ENCODE data around the gene TOP1.

The TOP1 gene

DNA sequence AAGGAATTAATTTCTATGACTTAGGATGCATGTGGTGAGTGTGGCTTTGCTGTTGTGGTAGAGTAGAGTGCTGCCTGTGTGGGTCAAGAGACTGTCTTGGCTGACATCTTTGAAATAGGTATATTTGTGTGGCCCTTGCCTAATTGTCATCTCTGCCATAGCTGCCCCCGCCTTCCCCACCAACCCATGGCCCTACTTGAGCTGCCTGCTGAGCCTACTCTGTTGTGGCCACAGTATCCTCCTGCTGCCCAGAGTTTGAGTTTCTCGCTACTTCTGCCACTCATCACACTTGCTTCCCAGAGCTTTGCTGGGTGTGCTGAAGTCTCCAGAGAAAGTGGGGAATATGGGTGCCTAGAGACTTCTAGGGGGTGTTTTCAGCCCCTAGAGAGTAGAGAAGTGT is 116.7 kb downstream of the TOP1 start:
- peak overlapping the region; percentile 38 for H3K27ac ChIP-seq (ENCODE audit: low read depth, low read length)

DNA sequence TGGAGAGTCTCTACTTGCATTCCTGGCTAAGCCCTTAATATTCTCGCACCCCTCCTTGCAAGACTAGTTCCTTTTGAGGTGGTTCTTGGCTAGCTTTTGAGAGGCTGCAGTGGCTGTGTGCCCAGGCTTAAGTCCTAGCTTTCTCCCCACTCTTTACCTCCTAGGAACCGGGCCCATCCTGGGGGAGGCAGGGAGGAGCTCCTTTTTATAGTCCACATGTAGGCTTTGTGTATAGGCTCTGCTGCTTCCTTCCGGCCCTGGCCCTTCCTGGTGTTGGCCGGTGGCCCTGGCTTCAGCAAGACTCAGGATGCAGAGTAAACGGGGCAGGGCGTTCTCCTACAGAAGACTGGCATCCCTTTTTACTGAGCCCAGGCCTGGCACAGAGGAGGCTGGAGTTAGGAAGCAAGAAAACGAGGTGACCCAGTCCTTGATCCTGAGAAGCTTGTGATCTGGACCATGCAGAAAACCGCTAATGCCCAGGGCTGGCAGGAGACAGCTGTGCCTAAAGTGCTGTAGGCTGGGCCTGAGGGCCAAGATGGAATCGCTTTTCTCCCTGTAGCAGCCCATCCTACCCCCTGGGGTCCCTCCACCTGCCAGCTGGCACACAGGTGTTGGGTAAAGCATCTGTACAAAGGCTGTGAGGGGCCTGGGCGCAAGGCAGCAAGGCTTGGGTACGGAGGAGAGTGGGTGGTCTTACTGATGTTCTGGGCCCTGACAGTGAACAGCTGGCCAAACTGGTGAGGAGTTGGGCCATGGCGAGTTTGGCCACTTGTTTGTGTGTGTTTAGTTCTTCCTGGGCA is 117.4 kb downstream of the TOP1 start:
- no peak overlapping the region for H3K9ac ChIP-seq (ENCODE audit: low read length)
- no peaks in the 10 kb centered on the region for H3K36me3 ChIP-seq (ENCODE audit: insufficient read depth, low read length)
- H3K4me1 ChIP-seq (ENCODE audit: insufficient read depth, low read length): peaks cover 55% of the 10 kb centered on the region
- peak overlapping the region in 1 of 2 donors; percentile 21 for H3K4me3 ChIP-seq (ENCODE audit: low read depth in 1 of 2, low read length in 2 of 2)
- H3K9me3 ChIP-seq (ENCODE audit: low read length): no peaks in the 10 kb centered on the region
- H3K27me3 ChIP-seq (ENCODE audit: control insufficient read depth in 1 of 2, insufficient read depth in 2 of 2, low read length in 2 of 2): no peaks in the 10 kb centered on the region
- H3K27ac ChIP-seq (ENCODE audit: low read depth, low read length): no peak overlapping the region

More for the DNA sequence above, 116.7 kb downstream of the TOP1 start:
- Histone ChIP-seq H3K4me3 (ENCODE audit: low read depth in 1 of 2, low read length in 2 of 2) (peak overlapping the region in 1 of 2 donors; percentile 21), H3K27me3 (ENCODE audit: control insufficient read depth in 1 of 2, insufficient read depth in 2 of 2, low read length in 2 of 2) (no peaks in the 10 kb centered on the region), H3K36me3 (ENCODE audit: insufficient read depth, low read length) (no peaks in the 10 kb centered on the region), H3K9ac (ENCODE audit: low read length) (no peak overlapping the region), H3K9me3 (ENCODE audit: low read length) (no peaks in the 10 kb centered on the region), H3K4me1 (ENCODE audit: insufficient read depth, low read length) (peaks cover 62% of the 10 kb centered on the region)

DNA sequence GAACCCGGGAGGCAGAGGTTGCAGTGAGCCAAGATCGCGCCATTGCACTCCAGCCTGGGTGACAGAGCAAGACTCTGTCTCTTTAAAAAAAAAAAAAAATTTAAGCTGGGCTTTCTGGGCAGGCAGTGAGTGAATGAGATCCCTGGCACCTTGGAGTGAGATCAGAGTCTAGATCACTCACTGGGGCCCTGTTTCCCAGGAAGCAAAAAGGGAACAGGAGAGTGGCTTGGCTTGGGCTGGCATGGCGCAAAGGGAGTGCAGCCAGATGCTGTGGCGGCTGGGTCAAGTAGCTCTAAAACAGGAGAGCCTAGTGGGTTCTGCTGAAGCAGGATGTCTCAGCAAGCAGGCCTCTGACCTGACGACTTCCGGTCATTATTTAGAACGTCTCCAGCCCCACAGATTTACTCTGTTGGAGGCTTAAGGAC is 119.2 kb downstream of the TOP1 start:
- H3K9ac ChIP-seq (ENCODE audit: low read length): no peak overlapping the region

DNA sequence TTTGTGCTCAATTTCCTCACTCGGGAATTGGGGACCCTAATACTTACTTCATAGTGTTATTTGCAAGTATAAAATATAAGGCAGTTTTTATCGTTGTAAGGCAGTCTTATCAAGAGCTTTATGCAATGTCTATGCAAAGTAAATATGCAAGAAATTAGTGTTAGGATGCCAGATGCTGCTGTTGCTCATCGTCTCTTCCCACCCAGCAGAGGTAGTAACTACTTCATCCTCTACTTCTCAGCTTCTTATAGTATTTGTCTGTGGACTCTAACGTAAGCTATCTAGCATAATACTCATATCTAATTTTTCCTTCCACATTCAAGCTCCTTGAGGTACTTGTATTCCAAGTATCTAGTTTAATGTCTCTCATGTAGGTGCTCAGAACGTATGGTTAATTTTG is 120.3 kb downstream of the TOP1 start:
- H3K4me3 ChIP-seq (ENCODE audit: low read depth in 1 of 2, low read length in 2 of 2): no peak overlapping the region
- no peaks in the 10 kb centered on the region for H3K9me3 ChIP-seq (ENCODE audit: low read length)
- H3K9ac ChIP-seq (ENCODE audit: low read length): no peak overlapping the region
- no peak overlapping the region for H3K27ac ChIP-seq (ENCODE audit: low read depth, low read length)
- peaks cover 44% of the 10 kb centered on the region for H3K4me1 ChIP-seq (ENCODE audit: insufficient read depth, low read length)
- H3K27me3 ChIP-seq (ENCODE audit: control insufficient read depth in 1 of 2, insufficient read depth in 2 of 2, low read length in 2 of 2): no peaks in the 10 kb centered on the region
- H3K36me3 ChIP-seq (ENCODE audit: insufficient read depth, low read length): no peaks in the 10 kb centered on the region

More for the DNA sequence above, 119.2 kb downstream of the TOP1 start:
- H3K4me1 ChIP-seq (ENCODE audit: insufficient read depth, low read length): peaks cover 48% of the 10 kb centered on the region
- H3K36me3 ChIP-seq (ENCODE audit: insufficient read depth, low read length): no peaks in the 10 kb centered on the region
- no peaks in the 10 kb centered on the region for H3K27me3 ChIP-seq (ENCODE audit: control insufficient read depth in 1 of 2, insufficient read depth in 2 of 2, low read length in 2 of 2)
- H3K4me3 ChIP-seq (ENCODE audit: low read depth in 1 of 2, low read length in 2 of 2): no peak overlapping the region
- H3K9me3 ChIP-seq (ENCODE audit: low read length): no peaks in the 10 kb centered on the region
- H3K27ac ChIP-seq (ENCODE audit: low read depth, low read length): no peak overlapping the region

DNA sequence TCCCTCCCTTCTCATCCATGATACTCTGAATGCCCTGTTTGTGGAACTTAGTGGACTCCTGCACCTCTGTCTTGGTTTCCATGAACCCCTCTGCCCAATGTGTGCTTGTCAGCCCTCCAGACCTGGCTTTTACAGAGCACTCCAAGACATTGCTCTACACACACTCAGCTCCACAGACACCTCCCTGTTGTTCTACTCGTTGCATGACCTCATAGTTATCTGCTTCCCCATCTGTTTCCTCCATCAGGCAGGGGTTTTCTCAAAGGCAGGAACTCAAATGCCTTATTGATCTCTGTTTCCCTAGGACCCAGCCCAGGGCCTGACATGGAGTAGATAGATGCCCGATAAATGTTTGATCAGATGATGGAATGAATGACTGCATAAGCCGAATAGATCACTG is 122.0 kb downstream of the TOP1 start:
- Histone ChIP-seq H3K4me1 (ENCODE audit: insufficient read depth, low read length) (peaks cover 54% of the 10 kb centered on the region), H3K4me3 (ENCODE audit: low read depth in 1 of 2, low read length in 2 of 2) (no peak overlapping the region), H3K27me3 (ENCODE audit: control insufficient read depth in 1 of 2, insufficient read depth in 2 of 2, low read length in 2 of 2) (no peaks in the 10 kb centered on the region), H3K9me3 (ENCODE audit: low read length) (no peaks in the 10 kb centered on the region), H3K27ac (ENCODE audit: low read depth, low read length) (no peak overlapping the region), H3K9ac (ENCODE audit: low read length) (no peak overlapping the region), H3K36me3 (ENCODE audit: insufficient read depth, low read length) (no peaks in the 10 kb centered on the region)

DNA sequence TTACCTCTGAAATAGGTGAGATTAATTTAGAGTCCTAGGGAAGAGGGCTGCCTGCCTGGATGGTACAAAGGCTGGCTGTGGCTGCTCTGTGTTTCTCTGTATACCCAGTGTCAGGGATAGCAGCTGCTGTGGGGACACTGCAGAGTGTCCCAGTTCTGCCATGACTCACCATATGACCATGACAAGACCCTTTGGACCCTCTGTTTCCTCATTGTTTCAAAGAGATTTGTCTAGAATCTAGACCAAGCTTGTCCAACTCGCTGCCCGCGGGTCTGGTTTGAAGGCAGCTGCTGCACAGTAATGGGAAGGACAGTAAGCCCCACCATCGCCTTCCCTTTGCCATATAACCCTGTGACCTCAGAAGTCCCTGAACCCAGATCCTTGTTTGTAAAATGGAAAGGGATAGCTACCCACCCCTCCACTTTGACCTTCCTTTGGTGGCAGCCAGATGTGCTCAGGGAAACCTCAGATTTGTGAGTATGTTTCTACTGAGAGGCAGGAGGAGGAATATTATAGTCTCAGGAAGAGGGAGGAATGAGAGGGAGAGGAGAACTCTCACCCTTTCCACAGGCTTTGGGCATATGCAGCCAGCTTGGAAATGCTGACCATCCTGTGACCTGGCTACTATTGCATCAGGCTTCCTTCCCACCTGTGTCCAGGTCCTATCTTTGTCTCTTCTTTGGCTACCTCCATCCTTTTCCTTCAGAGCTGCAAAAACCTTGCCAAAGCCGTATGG is 122.7 kb downstream of the TOP1 start:
- Histone ChIP-seq H3K4me3 (ENCODE audit: low read depth in 1 of 2, low read length in 2 of 2) (no peak overlapping the region), H3K27me3 (ENCODE audit: control insufficient read depth in 1 of 2, insufficient read depth in 2 of 2, low read length in 2 of 2) (no peaks in the 10 kb centered on the region), H3K27ac (ENCODE audit: low read depth, low read length) (no peak overlapping the region), H3K9me3 (ENCODE audit: low read length) (no peaks in the 10 kb centered on the region), H3K4me1 (ENCODE audit: insufficient read depth, low read length) (peaks cover 53% of the 10 kb centered on the region), H3K9ac (ENCODE audit: low read length) (no peak overlapping the region), H3K36me3 (ENCODE audit: insufficient read depth, low read length) (no peaks in the 10 kb centered on the region)

DNA sequence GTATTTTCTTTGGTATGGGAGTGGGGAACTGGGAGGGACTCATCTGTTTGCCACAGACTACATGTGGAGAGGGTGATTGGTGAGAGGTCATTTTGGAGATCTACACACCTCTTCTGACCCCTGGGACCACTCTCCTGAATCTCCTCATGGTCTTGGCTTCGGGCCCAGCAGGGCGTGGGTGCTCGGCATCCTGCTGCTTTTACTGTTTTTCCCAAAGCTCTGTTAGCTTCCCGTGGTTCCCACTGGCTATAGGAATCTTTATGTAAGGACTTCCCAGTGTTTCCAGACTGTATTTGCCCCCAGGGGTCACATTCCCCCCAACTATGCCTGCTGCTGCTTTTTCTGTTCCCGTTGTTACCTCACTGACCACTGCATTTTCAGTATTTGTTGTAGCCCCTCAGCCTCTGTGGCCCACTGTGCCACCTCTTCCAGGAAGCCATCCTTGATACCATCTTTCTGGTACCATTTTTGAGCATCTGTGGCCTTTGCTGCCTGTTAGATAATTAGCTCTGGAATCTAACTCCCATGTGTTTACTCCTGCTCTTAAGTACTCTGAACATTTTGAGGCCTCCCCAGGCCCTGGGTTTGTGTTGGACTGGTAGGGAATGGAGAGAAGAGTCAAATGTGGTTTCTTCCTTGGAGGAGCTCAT is 123.6 kb downstream of the TOP1 start:
- Histone ChIP-seq H3K9ac (ENCODE audit: low read length) (no peak overlapping the region), H3K27ac (ENCODE audit: low read depth, low read length) (no peak overlapping the region), H3K9me3 (ENCODE audit: low read length) (no peaks in the 10 kb centered on the region), H3K4me3 (ENCODE audit: low read depth in 1 of 2, low read length in 2 of 2) (no peak overlapping the region), H3K36me3 (ENCODE audit: insufficient read depth, low read length) (no peaks in the 10 kb centered on the region), H3K27me3 (ENCODE audit: control insufficient read depth in 1 of 2, insufficient read depth in 2 of 2, low read length in 2 of 2) (no peaks in the 10 kb centered on the region), H3K4me1 (ENCODE audit: insufficient read depth, low read length) (peaks cover 52% of the 10 kb centered on the region)

DNA sequence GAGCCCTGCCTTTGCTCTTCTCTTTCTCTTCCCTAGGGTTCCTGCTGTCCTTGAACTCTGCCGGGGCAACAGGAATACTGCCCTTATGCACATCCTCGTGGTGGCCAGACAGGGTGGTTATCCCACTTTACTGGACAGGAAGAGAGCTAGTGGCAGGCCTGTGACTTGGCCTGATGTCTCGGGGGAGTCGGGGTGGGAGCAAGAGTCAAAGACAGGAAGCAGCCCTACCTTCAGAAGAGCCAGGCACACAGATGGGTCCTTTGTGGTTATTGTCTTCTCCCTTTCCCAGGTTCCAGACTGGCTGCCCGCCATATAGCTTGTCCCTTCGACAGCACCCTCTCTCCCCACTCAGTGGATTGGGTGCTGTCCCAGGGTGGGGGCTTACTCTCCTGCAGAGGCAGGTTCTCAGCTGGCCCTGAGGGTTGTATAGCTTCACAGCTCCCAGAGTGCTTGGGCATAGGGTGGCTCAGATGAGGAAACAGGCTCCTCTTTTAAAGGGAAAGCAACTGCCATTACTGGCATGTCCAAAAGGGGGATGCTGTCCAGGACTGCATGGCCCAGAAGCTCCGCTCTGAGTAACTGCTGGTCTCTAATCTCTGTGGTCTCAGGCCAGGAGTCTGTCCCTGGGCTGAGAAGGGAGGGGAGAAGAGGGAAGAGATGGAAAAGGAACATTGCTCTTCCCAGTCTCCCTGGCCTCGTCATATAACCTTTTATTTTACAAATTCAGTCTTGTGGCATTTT is 126.0 kb downstream of the TOP1 start:
- Histone ChIP-seq H3K27me3 (ENCODE audit: control insufficient read depth in 1 of 2, insufficient read depth in 2 of 2, low read length in 2 of 2) (no peaks in the 10 kb centered on the region), H3K9me3 (ENCODE audit: low read length) (no peaks in the 10 kb centered on the region), H3K4me1 (ENCODE audit: insufficient read depth, low read length) (peaks cover 42% of the 10 kb centered on the region), H3K4me3 (ENCODE audit: low read depth in 1 of 2, low read length in 2 of 2) (no peak overlapping the region), H3K9ac (ENCODE audit: low read length) (no peak overlapping the region), H3K36me3 (ENCODE audit: insufficient read depth, low read length) (peaks cover 1% of the 10 kb centered on the region), H3K27ac (ENCODE audit: low read depth, low read length) (no peak overlapping the region)

DNA sequence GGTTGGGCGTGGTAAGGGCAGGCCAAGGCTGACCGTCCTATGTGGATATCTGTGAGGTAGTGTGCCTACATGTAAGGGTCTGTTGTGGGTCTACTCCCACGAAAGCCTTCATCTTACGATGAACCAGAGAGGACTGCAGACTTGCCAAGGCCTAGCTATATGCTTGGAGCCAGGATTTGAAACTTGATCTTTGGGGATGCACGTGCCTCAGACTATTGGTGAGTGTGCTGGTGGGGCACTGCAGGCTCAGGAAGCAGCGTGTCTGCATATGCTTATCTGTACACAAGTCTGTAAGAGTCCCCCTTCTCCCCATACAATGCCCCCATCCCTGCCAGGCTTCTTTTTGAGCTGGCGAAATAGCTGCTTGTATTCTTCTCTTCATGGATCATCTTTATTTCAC is 126.6 kb downstream of the TOP1 start:
- H3K9ac ChIP-seq (ENCODE audit: low read length): no peak overlapping the region
- peaks cover 6% of the 10 kb centered on the region for H3K36me3 ChIP-seq (ENCODE audit: insufficient read depth, low read length)
- H3K9me3 ChIP-seq (ENCODE audit: low read length): no peaks in the 10 kb centered on the region
- H3K4me3 ChIP-seq (ENCODE audit: low read depth in 1 of 2, low read length in 2 of 2): no peak overlapping the region
- H3K27ac ChIP-seq (ENCODE audit: low read depth, low read length): no peak overlapping the region
- H3K4me1 ChIP-seq (ENCODE audit: insufficient read depth, low read length): peaks cover 42% of the 10 kb centered on the region
- no peaks in the 10 kb centered on the region for H3K27me3 ChIP-seq (ENCODE audit: control insufficient read depth in 1 of 2, insufficient read depth in 2 of 2, low read length in 2 of 2)

DNA sequence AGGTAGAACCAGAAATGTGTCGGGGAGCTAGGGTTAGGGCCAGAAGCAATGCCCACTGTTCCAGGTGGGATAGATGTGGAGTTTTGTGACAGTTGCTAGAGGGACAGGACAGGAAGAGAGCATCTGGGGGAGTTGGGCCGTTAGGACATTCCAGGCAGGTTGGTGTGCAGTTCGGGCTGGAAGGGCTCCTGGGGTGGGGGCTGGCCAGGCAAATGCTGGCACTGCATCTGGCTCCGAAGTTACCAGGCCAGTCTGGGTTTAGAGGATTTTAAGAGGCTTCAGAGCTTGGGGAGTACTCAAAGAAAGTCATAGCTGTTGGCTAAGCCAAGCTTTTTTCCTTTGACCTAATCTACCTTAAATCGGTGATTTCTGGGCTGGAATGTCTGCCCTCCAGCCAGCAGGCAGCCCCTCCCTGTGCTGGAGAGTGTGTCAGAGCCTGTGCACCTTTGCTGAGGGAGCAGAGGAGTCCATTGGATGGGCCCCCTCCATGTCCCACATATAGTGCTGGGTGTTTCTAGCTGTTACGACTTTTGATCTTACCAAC is 129.5 kb downstream of the TOP1 start:
- H3K9ac ChIP-seq (ENCODE audit: low read length): no peak overlapping the region
- H3K27me3 ChIP-seq (ENCODE audit: control insufficient read depth in 1 of 2, insufficient read depth in 2 of 2, low read length in 2 of 2): no peaks in the 10 kb centered on the region
- H3K4me1 ChIP-seq (ENCODE audit: insufficient read depth, low read length): peaks cover 35% of the 10 kb centered on the region
- H3K4me3 ChIP-seq (ENCODE audit: low read depth in 1 of 2, low read length in 2 of 2): no peak overlapping the region
- no peaks in the 10 kb centered on the region for H3K9me3 ChIP-seq (ENCODE audit: low read length)
- H3K27ac ChIP-seq (ENCODE audit: low read depth, low read length): no peak overlapping the region
- peaks cover 17% of the 10 kb centered on the region for H3K36me3 ChIP-seq (ENCODE audit: insufficient read depth, low read length)

DNA sequence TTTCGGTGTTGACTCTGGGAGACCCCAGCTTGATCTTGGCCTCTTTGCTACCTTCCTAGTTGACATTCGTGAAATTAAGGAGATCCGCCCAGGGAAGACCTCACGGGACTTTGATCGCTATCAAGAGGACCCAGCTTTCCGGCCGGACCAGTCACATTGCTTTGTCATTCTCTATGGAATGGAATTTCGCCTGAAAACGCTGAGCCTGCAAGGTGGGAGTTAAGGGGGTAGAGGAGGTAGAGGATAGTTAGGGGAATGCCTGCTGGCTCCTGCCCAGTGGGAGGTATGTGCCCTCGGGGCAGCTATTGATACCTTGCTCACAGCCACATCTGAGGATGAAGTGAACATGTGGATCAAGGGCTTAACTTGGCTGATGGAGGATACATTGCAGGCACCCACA is 130.9 kb downstream of the TOP1 start:
- H3K9me3 ChIP-seq (ENCODE audit: low read length): no peaks in the 10 kb centered on the region
- no peaks in the 10 kb centered on the region for H3K27me3 ChIP-seq (ENCODE audit: control insufficient read depth in 1 of 2, insufficient read depth in 2 of 2, low read length in 2 of 2)
- peaks cover 27% of the 10 kb centered on the region for H3K4me1 ChIP-seq (ENCODE audit: insufficient read depth, low read length)
- H3K36me3 ChIP-seq (ENCODE audit: insufficient read depth, low read length): peaks cover 31% of the 10 kb centered on the region
- no peak overlapping the region for H3K9ac ChIP-seq (ENCODE audit: low read length)
- no peak overlapping the region for H3K4me3 ChIP-seq (ENCODE audit: low read depth in 1 of 2, low read length in 2 of 2)
- H3K27ac ChIP-seq (ENCODE audit: low read depth, low read length): no peak overlapping the region

Measured in muscle layer of colon (tissue), 2 donors.